OCI-LY7 (cell line): ENCODE data around the gene STX8. TPM values are rescaled to one million over a fixed set of nuclear protein-coding genes. Genes with fewer than 3 reads are reported as not detected.

Source experiments
- BruUV-seq: library from RNA; stranded (reverse); fragments of 400-500 nt; replicated peaks from 2 replicates; lab custom pipeline; 2021; lab: Mats Ljungman, UMichigan
- CTCF ChIA-PET: fragments of 300-600 bp; sonication (Branson Sonifier 250); formaldehyde crosslinking; loops from one replicate; lab custom pipeline; 2022; ENCODE audit warnings: antibody characterized with exemption; ENCODE audit not compliant: unreplicated experiment; lab: Charles Lee
- POLR2A ChIA-PET: fragments of 300-600 bp; sonication (Branson Sonifier 250); formaldehyde crosslinking; loops from one replicate; lab custom pipeline; 2022; ENCODE audit warnings: antibody characterized with exemption; lab: Charles Lee
- DNase-seq: peaks from one replicate; pipeline ENCODE4 v3.0.0-alpha.2; 2015; ENCODE audit warnings: low spot score
- H2AFZ ChIP-seq: fragments of 200-600 bp; sonication (generic), shearing (Covaris generic); 2 replicates; pipeline ENCODE4 v1.6.1; 2014; ENCODE audit warnings: mild to moderate bottlenecking, antibody characterized with exemption, low read length, moderate library complexity
- H3K27ac ChIP-seq: fragments of 200-600 bp; sonication (generic); 2 replicates; pipeline ENCODE4 v1.5.1; 2014; ENCODE audit warnings: mixed run types, low read depth, mild to moderate bottlenecking, moderate library complexity, low read length, inconsistent platforms; ENCODE audit not compliant: poor library complexity, severe bottlenecking
- H3K36me3 ChIP-seq: fragments of 200-600 bp; sonication (generic); 2 replicates; pipeline ENCODE4 v1.6.1; 2014; ENCODE audit warnings: mild to moderate bottlenecking, antibody characterized with exemption, low read length, moderate library complexity, mixed read lengths; ENCODE audit not compliant: insufficient read depth
- H3K4me1 ChIP-seq: fragments of 200-600 bp; sonication (generic); 2 replicates; pipeline ENCODE4 v1.5.1; 2014; ENCODE audit warnings: mild to moderate bottlenecking, low read length; ENCODE audit not compliant: insufficient read depth, poor library complexity, severe bottlenecking
- H3K4me2 ChIP-seq: fragments of 200-600 bp; sonication (generic); 2 replicates; pipeline ENCODE4 v1.6.1; 2014; ENCODE audit warnings: mild to moderate bottlenecking, low read length
- H3K4me3 ChIP-seq: fragments of 200-600 bp; sonication (generic); 2 replicates; pipeline ENCODE4 v1.5.1; 2014; ENCODE audit warnings: mild to moderate bottlenecking, low read depth, low read length; ENCODE audit not compliant: poor library complexity, severe bottlenecking
- H3K79me2 ChIP-seq: fragments of 200-600 bp; sonication (generic); 2 replicates; pipeline ENCODE4 v1.6.1; 2016; ENCODE audit warnings: low read depth, mild to moderate bottlenecking, low read length, moderate library complexity, mixed read lengths; ENCODE audit not compliant: insufficient read depth
- H3K9me2 ChIP-seq: fragments of 200-600 bp; sonication (generic); 2 replicates; pipeline ENCODE4 v1.6.1; 2016; ENCODE audit warnings: mild to moderate bottlenecking, low read length, mixed read lengths; ENCODE audit not compliant: insufficient read depth
- H3K9me3 ChIP-seq: fragments of 200-600 bp; sonication (generic); 2 replicates; pipeline ENCODE4 v1.6.1; 2014; ENCODE audit warnings: mild to moderate bottlenecking, mixed run types, low read length, mixed read lengths
- H4K20me1 ChIP-seq: fragments of 200-600 bp; sonication (generic); 2 replicates; pipeline ENCODE4 v1.6.1; 2014; ENCODE audit warnings: mild to moderate bottlenecking, antibody characterized with exemption, low read length, moderate library complexity, mixed read lengths; ENCODE audit not compliant: insufficient read depth
- EZH2phosphoT487 ChIP-seq: fragments of 200-600 bp; sonication (generic); IDR thresholded peaks from 2 replicates; pipeline ENCODE4 v1.6.1; 2018; ENCODE audit warnings: low read depth, borderline replicate concordance, mild to moderate bottlenecking, mixed run types, antibody characterized with exemption, low read length, moderate library complexity, mixed read lengths
- intact Hi-C: fragments of 100-400 bp; cut with micrococcal nuclease; formaldehyde crosslinking; loops from one replicate; pipeline ENCODE4 v1.10.0; 2022; ENCODE audit not compliant: unreplicated experiment
- total RNA-seq, 2 experiments: library from RNA; depleted of rRNA in 1 of 2; stranded (reverse); fragments of >200 nt in 1 of 2; shearing (Covaris generic) in 1 of 2; gene quantifications; 2 replicates each; pipeline ENCODE4 v1.2.3, GENCODE V29; 2014 to 2022
- TF ChIP-seq, protein P1 (sequence below): fragments of 200-600 bp; sonication (generic); conservative IDR thresholded peaks from 2 replicates; pipeline ENCODE4 v1.5.1; 2014; ENCODE audit warnings: mild to moderate bottlenecking, antibody characterized with exemption, low read length, moderate library complexity, mixed read lengths

The STX8 gene
- total RNA-seq, 2 experiments from 2014 or later = 56.7 to 69.0 TPM

DNA sequence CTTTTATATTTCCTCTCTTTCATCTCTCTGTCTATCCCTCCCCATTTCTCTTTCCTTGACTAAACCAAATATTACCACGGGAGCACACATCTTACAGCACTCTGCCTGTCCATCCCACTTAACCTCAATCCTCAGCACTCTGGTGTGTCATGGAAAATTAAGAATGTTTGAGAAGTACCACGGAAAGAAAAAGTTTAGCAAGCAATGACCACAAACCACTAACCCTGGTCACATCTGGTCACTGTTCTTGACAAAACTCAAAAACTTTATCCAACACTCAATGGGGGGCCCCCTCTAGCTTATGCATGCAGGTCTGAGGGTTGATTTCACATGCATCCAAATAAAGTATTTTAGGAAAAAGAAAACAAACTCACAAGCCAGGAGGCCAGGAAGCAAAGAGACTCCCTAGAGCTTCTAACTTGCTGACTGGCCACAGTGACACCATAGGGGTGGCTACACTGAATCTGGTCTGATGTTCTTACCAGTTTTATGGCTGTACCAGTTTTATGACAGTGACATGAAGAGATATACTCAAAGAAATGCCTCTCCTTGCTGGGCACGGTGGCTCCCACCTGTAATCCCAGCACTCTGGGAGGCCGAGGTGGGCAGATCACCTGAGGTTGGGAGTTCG, 229.2 kb downstream of the STX8 start:
- ChIA-PET POLR2A (interaction anchor here (0.6 kb wide), 1 partner anchor 26 kb away, joined by 4 read pairs; no protein-coding TSS in a partner anchor), CTCF (no interaction called here)
- H3K9me3 ChIP-seq = no peaks in the 10 kb centered on the region
- no peak overlapping the region for H3K4me3 ChIP-seq
- no peak for TF ChIP-seq EZH2phosphoT487
- TF ChIP-seq, protein P1, sequence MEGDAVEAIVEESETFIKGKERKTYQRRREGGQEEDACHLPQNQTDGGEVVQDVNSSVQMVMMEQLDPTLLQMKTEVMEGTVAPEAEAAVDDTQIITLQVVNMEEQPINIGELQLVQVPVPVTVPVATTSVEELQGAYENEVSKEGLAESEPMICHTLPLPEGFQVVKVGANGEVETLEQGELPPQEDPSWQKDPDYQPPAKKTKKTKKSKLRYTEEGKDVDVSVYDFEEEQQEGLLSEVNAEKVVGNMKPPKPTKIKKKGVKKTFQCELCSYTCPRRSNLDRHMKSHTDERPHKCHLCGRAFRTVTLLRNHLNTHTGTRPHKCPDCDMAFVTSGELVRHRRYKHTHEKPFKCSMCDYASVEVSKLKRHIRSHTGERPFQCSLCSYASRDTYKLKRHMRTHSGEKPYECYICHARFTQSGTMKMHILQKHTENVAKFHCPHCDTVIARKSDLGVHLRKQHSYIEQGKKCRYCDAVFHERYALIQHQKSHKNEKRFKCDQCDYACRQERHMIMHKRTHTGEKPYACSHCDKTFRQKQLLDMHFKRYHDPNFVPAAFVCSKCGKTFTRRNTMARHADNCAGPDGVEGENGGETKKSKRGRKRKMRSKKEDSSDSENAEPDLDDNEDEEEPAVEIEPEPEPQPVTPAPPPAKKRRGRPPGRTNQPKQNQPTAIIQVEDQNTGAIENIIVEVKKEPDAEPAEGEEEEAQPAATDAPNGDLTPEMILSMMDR = no peak
- H3K4me1 ChIP-seq = no peaks in the 10 kb centered on the region
- no peaks in the 10 kb centered on the region for H3K79me2 ChIP-seq
- H3K4me2 ChIP-seq = no peak overlapping the region
- no peak overlapping the region for H2AFZ ChIP-seq
- H3K27ac ChIP-seq = no peak overlapping the region
- no peaks in the 10 kb centered on the region for H3K9me2 ChIP-seq
- no peaks in the 10 kb centered on the region for H4K20me1 ChIP-seq
- intact Hi-C loops = no loop called here
- H3K36me3 ChIP-seq = no peaks in the 10 kb centered on the region
- no peak for DNase-seq
- BruUV-seq = no TSS peak

DNA sequence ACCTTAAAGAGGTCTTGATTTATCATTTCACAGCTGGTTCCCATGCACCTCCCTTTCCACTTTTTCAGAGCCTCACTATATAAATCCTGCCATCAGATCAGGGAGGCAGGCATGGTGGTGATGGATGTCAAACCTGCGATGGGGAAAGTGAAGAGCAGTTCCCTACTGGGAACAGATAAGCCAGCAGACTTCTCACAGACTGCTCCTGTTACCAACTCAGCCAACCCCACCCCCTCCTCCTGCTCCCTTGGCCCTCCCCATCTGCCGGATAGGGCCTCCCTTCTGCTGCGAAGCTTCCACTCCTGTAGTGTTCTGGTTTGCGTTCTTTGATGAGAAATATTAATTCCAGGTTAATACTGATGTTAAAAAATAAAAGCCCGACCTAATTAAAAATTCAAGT, 232.1 kb downstream of the STX8 start:
- no peak for TF ChIP-seq EZH2phosphoT487
- TF ChIP-seq, protein P1 = no peak
- H3K27ac ChIP-seq = no peak overlapping the region
- DNase-seq = no peak

DNA sequence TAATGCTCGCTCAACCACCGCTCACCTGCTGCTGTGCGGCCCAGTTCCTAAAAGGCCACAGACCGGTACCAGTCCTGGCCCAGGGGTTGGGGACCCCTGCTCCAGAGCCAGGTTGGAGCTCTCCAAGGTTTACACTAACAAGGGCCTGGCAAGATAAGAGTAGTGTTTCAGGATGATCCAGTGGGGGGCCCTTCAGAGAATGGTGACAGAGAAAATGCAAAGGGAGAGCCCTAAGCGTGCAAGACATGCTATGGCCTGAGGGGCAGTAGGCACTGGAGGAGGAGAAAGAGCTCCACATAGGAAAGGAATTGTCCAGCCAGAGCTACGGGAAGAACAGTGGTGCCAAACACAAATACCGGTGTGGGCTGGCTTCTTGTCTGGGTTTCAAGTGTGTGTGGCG, 233.4 kb downstream of the STX8 start:
- no peaks in the 10 kb centered on the region for H3K36me3 ChIP-seq

More for the DNA sequence above, 232.1 kb downstream of the STX8 start:
- Histone ChIP-seq H3K4me3 (no peak overlapping the region), H2AFZ (no peak overlapping the region), H3K36me3 (no peaks in the 10 kb centered on the region), H4K20me1 (no peaks in the 10 kb centered on the region), H3K79me2 (no peaks in the 10 kb centered on the region), H3K9me3 (no peaks in the 10 kb centered on the region), H3K9me2 (no peaks in the 10 kb centered on the region), H3K4me1 (no peaks in the 10 kb centered on the region), H3K4me2 (no peak overlapping the region)
- CTCF ChIA-PET = no interaction called here
- intact Hi-C loops = no loop called here
- BruUV-seq = no TSS peak
- POLR2A ChIA-PET = interaction anchor here (0.6 kb wide), 1 partner anchor 297 kb away, joined by 3 read pairs; no protein-coding TSS in a partner anchor

More for the DNA sequence above, 233.4 kb downstream of the STX8 start:
- Histone ChIP-seq H3K27ac (no peak overlapping the region), H2AFZ (no peak overlapping the region), H3K9me3 (no peaks in the 10 kb centered on the region), H3K9me2 (no peaks in the 10 kb centered on the region), H4K20me1 (no peaks in the 10 kb centered on the region), H3K79me2 (no peaks in the 10 kb centered on the region), H3K4me3 (no peak overlapping the region), H3K4me2 (no peak overlapping the region), H3K4me1 (no peaks in the 10 kb centered on the region)
- TF ChIP-seq EZH2phosphoT487 = no peak
- TF ChIP-seq, protein P1 = no peak
- ChIA-PET POLR2A (interaction anchor here (0.6 kb wide), 1 partner anchor 176 kb away, joined by 3 read pairs; no protein-coding TSS in a partner anchor), CTCF (interaction anchor here (0.6 kb wide), 1 partner anchor 13 kb away, joined by 4 read pairs; no protein-coding TSS in a partner anchor)
- no TSS peak for BruUV-seq
- intact Hi-C loops = no loop called here
- no peak for DNase-seq
